Measurements from ENCODE around the gene FBRSL1.

The FBRSL1 gene

GRCh38 chr12:132529156-132529839 lies 39.3 kb downstream of the FBRSL1 start:
- Histone ChIP-seq H2BK12ac (ENCODE audit: low read length) (no peak overlapping the region), H3K9me3 (replicated peaks in 1 of 2; ENCODE audit: control insufficient read depth in 2 of 2, insufficient read depth in 1 of 2, low read depth in 1 of 2, low read length in 2 of 2) (peaks cover 30 to 33% of the 10 kb centered on the region in 2 donors), H2AK5ac (ENCODE audit: low read depth, low read length) (no peak overlapping the region), H3K27ac (replicated peaks; ENCODE audit: low read length) (no peak overlapping the region), H3K4me1 (ENCODE audit: control insufficient read depth in 2 of 2, insufficient read depth in 1 of 2, low read depth in 1 of 2, low read length in 2 of 2) (peaks cover 0 to 7% of the 10 kb centered on the region in 2 donors), H3K36me3 (replicated peaks in 1 of 2; ENCODE audit: control insufficient read depth in 2 of 2, insufficient read depth in 2 of 2, low read length in 2 of 2) (no peaks in the 10 kb centered on the region), H3K14ac (ENCODE audit: low read length) (peak overlapping the region; percentile 8), H3K27me3 (ENCODE audit: control insufficient read depth in 3 of 3, insufficient read depth in 3 of 3, low read depth in 1 of 3, low read length in 3 of 3) (no peaks in the 10 kb centered on the region), H3K9ac (ENCODE audit: low read depth, low read length, poor library complexity) (no peak overlapping the region), H3K4ac (ENCODE audit: low read length) (no peak overlapping the region), H3K18ac (ENCODE audit: low read length) (no peak overlapping the region), H3K4me2 (ENCODE audit: insufficient read depth, low read length, poor library complexity, severe bottlenecking) (peak overlapping the region; percentile 11), H2AFZ (ENCODE audit: low read length) (no peak overlapping the region), H2BK5ac (ENCODE audit: low read length) (no peak overlapping the region), H3K79me1 (ENCODE audit: low read depth, low read length) (peaks cover 8% of the 10 kb centered on the region), H2BK120ac (ENCODE audit: low read depth, low read length) (no peak overlapping the region), H3K4me3 (ENCODE audit: low read length in 2 of 2) (no peak overlapping the region), H4K8ac (ENCODE audit: low read depth, low read length) (no peak overlapping the region), H4K91ac (ENCODE audit: low read depth, low read length, poor library complexity) (no peak overlapping the region), H2BK15ac (ENCODE audit: low read length) (no peak overlapping the region), H3K23ac (ENCODE audit: low read depth, low read length, poor library complexity) (no peak overlapping the region)
- DNase-seq (ENCODE audit: low spot score): no peak
- no CpG with 5 or more reads among the region's 11 CpGs for WGBS, 2 donors (ENCODE audit: extremely low coverage in 2 of 2, insufficient read length in 2 of 2, insufficient replicate concordance in 1 of 2)

DNA sequence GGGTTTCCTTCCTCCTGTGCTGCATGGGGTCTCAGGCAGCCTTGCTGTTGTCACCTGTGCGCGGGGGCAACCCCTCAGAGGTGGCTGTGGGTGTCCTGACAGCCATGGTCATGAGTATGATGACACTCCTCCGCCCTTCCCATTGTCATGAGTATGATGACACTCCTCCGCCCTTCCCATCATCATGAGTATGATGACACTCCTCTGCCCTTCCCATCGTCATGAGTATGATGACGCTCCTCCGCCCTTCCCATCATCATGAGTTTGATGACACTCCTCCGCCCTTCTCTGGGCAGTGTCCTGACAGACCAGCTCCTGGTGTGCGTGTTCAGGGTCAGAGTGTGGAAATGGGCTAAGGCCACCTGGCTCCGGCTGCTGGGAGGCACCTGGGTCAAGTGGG lies 40.0 kb downstream of the FBRSL1 start:
- H3K36me3 ChIP-seq (replicated peaks in 1 of 2; ENCODE audit: control insufficient read depth in 2 of 2, insufficient read depth in 2 of 2, low read length in 2 of 2): no peaks in the 10 kb centered on the region
- no peak overlapping the region for H4K8ac ChIP-seq (ENCODE audit: low read depth, low read length)
- no peak overlapping the region for H3K23ac ChIP-seq (ENCODE audit: low read depth, low read length, poor library complexity)
- no peaks in the 10 kb centered on the region for H3K27me3 ChIP-seq (ENCODE audit: control insufficient read depth in 3 of 3, insufficient read depth in 3 of 3, low read depth in 1 of 3, low read length in 3 of 3)
- H2BK120ac ChIP-seq (ENCODE audit: low read depth, low read length): no peak overlapping the region
- no peak for DNase-seq (ENCODE audit: low spot score)
- no peak overlapping the region for H3K4me3 ChIP-seq (ENCODE audit: low read length in 2 of 2)
- no peak overlapping the region for H3K14ac ChIP-seq (ENCODE audit: low read length)
- peaks cover 8% of the 10 kb centered on the region for H3K79me1 ChIP-seq (ENCODE audit: low read depth, low read length)
- no peak overlapping the region for H3K27ac ChIP-seq (replicated peaks; ENCODE audit: low read length)
- peaks cover 3 to 7% of the 10 kb centered on the region in 2 donors for H3K4me1 ChIP-seq (ENCODE audit: control insufficient read depth in 2 of 2, insufficient read depth in 1 of 2, low read depth in 1 of 2, low read length in 2 of 2)
- no peak overlapping the region for H2AFZ ChIP-seq (ENCODE audit: low read length)
- no peak overlapping the region for H2BK5ac ChIP-seq (ENCODE audit: low read length)
- H3K4me2 ChIP-seq (ENCODE audit: insufficient read depth, low read length, poor library complexity, severe bottlenecking): no peak overlapping the region
- H3K18ac ChIP-seq (ENCODE audit: low read length): no peak overlapping the region
- WGBS, 2 donors (ENCODE audit: extremely low coverage in 2 of 2, insufficient read length in 2 of 2, insufficient replicate concordance in 1 of 2): no CpG with 5 or more reads among the region's 10 CpGs
- peaks cover 31 to 40% of the 10 kb centered on the region in 2 donors for H3K9me3 ChIP-seq (replicated peaks in 1 of 2; ENCODE audit: control insufficient read depth in 2 of 2, insufficient read depth in 1 of 2, low read depth in 1 of 2, low read length in 2 of 2)
- H4K91ac ChIP-seq (ENCODE audit: low read depth, low read length, poor library complexity): no peak overlapping the region
- no peak overlapping the region for H2AK5ac ChIP-seq (ENCODE audit: low read depth, low read length)
- no peak overlapping the region for H3K9ac ChIP-seq (ENCODE audit: low read depth, low read length, poor library complexity)
- H2BK15ac ChIP-seq (ENCODE audit: low read length): no peak overlapping the region
- no peak overlapping the region for H2BK12ac ChIP-seq (ENCODE audit: low read length)
- H3K4ac ChIP-seq (ENCODE audit: low read length): no peak overlapping the region

GRCh38 chr12:132530447-132530846 lies 40.5 kb downstream of the FBRSL1 start:
- Histone ChIP-seq H3K9ac (ENCODE audit: low read depth, low read length, poor library complexity) (no peak overlapping the region), H2BK5ac (ENCODE audit: low read length) (no peak overlapping the region), H3K9me3 (replicated peaks in 1 of 2; ENCODE audit: control insufficient read depth in 2 of 2, insufficient read depth in 1 of 2, low read depth in 1 of 2, low read length in 2 of 2) (peaks cover 31 to 45% of the 10 kb centered on the region in 2 donors), H3K4ac (ENCODE audit: low read length) (no peak overlapping the region), H2BK12ac (ENCODE audit: low read length) (no peak overlapping the region), H3K23ac (ENCODE audit: low read depth, low read length, poor library complexity) (no peak overlapping the region), H2AFZ (ENCODE audit: low read length) (no peak overlapping the region), H3K4me3 (ENCODE audit: low read length in 2 of 2) (no peak overlapping the region), H3K36me3 (replicated peaks in 1 of 2; ENCODE audit: control insufficient read depth in 2 of 2, insufficient read depth in 2 of 2, low read length in 2 of 2) (no peaks in the 10 kb centered on the region), H4K8ac (ENCODE audit: low read depth, low read length) (no peak overlapping the region), H3K79me1 (ENCODE audit: low read depth, low read length) (peaks cover 5% of the 10 kb centered on the region), H2BK15ac (ENCODE audit: low read length) (no peak overlapping the region), H2AK5ac (ENCODE audit: low read depth, low read length) (peak overlapping the region; percentile 70), H3K18ac (ENCODE audit: low read length) (no peak overlapping the region), H3K4me2 (ENCODE audit: insufficient read depth, low read length, poor library complexity, severe bottlenecking) (no peak overlapping the region), H3K27ac (replicated peaks; ENCODE audit: low read length) (no peak overlapping the region), H2BK120ac (ENCODE audit: low read depth, low read length) (no peak overlapping the region), H4K91ac (ENCODE audit: low read depth, low read length, poor library complexity) (no peak overlapping the region), H3K14ac (ENCODE audit: low read length) (no peak overlapping the region), H3K4me1 (ENCODE audit: control insufficient read depth in 2 of 2, insufficient read depth in 1 of 2, low read depth in 1 of 2, low read length in 2 of 2) (peaks cover 7 to 8% of the 10 kb centered on the region in 2 donors), H3K27me3 (ENCODE audit: control insufficient read depth in 3 of 3, insufficient read depth in 3 of 3, low read depth in 1 of 3, low read length in 3 of 3) (no peaks in the 10 kb centered on the region)
- no peak for DNase-seq (ENCODE audit: low spot score)
- no CpG with 5 or more reads among the region's 6 CpGs for WGBS, 2 donors (ENCODE audit: extremely low coverage in 2 of 2, insufficient read length in 2 of 2, insufficient replicate concordance in 1 of 2)

DNA sequence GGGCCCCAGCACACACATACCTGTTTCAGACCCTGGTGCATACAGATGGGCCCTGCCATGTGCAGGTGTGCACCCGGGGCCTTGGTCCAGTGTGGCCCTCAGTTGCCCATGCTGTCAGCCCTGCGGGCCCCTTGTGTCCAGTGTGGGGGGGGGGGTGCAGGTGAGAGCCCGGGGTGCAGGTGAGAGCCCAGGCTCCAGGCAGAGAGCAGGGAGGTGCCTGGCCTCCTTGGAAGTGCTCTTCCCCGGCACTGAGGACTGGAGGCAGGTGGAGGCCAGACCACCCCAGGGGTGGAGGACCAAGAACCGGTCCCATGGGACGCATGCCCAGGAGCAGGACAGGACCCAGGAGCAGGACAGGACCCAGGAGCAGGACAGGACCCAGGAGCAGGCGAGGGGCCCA lies 40.9 kb downstream of the FBRSL1 start:
- Histone ChIP-seq H2AFZ (ENCODE audit: low read length) (no peak overlapping the region), H3K4me1 (ENCODE audit: control insufficient read depth in 2 of 2, insufficient read depth in 1 of 2, low read depth in 1 of 2, low read length in 2 of 2) (peaks cover 5 to 12% of the 10 kb centered on the region in 2 donors)

More for the DNA sequence above, 40.9 kb downstream of the FBRSL1 start:
- H3K9me3 ChIP-seq (replicated peaks in 1 of 2; ENCODE audit: control insufficient read depth in 2 of 2, insufficient read depth in 1 of 2, low read depth in 1 of 2, low read length in 2 of 2): peaks cover 31 to 49% of the 10 kb centered on the region in 2 donors
- no peak overlapping the region for H3K9ac ChIP-seq (ENCODE audit: low read depth, low read length, poor library complexity)
- no peak overlapping the region for H3K27ac ChIP-seq (replicated peaks; ENCODE audit: low read length)
- no peak overlapping the region for H2AK5ac ChIP-seq (ENCODE audit: low read depth, low read length)
- H2BK15ac ChIP-seq (ENCODE audit: low read length): no peak overlapping the region
- peaks cover 0 to 2% (median 0%) of the 10 kb centered on the region in 3 experiments for H3K27me3 ChIP-seq (ENCODE audit: control insufficient read depth in 3 of 3, insufficient read depth in 3 of 3, low read depth in 1 of 3, low read length in 3 of 3)
- H2BK120ac ChIP-seq (ENCODE audit: low read depth, low read length): no peak overlapping the region
- no peak overlapping the region for H3K4me3 ChIP-seq (ENCODE audit: low read length in 2 of 2)
- no peak overlapping the region for H3K14ac ChIP-seq (ENCODE audit: low read length)
- no peak overlapping the region for H4K8ac ChIP-seq (ENCODE audit: low read depth, low read length)
- no peak overlapping the region for H3K4ac ChIP-seq (ENCODE audit: low read length)
- peaks cover 4% of the 10 kb centered on the region for H3K79me1 ChIP-seq (ENCODE audit: low read depth, low read length)
- H3K18ac ChIP-seq (ENCODE audit: low read length): no peak overlapping the region
- DNase-seq (ENCODE audit: low spot score): no peak
- no peak overlapping the region for H4K91ac ChIP-seq (ENCODE audit: low read depth, low read length, poor library complexity)
- H3K36me3 ChIP-seq (replicated peaks in 1 of 2; ENCODE audit: control insufficient read depth in 2 of 2, insufficient read depth in 2 of 2, low read length in 2 of 2): peaks cover 0 to 1% of the 10 kb centered on the region in 2 donors
- no peak overlapping the region for H3K23ac ChIP-seq (ENCODE audit: low read depth, low read length, poor library complexity)
- WGBS, 2 donors (ENCODE audit: extremely low coverage in 2 of 2, insufficient read length in 2 of 2, insufficient replicate concordance in 1 of 2): no CpG with 5 or more reads among the region's 7 CpGs
- H3K4me2 ChIP-seq (ENCODE audit: insufficient read depth, low read length, poor library complexity, severe bottlenecking): no peak overlapping the region
- no peak overlapping the region for H2BK5ac ChIP-seq (ENCODE audit: low read length)
- H2BK12ac ChIP-seq (ENCODE audit: low read length): no peak overlapping the region
